NB4 (cell line): Measurements from ENCODE around the gene TNFAIP8.

ENCODE experiments used
- DNase-seq: peaks from one replicate; pipeline ENCODE4 v3.0.0; 2010; ENCODE audit warnings: low read depth
- H3K4me3 ChIP-seq: one replicate; pipeline ENCODE4 v1.5.1; 2011; ENCODE audit warnings: mild to moderate bottlenecking, low read depth, low read length, moderate library complexity
- MYC ChIP-seq: IDR thresholded peaks from 2 replicates; pipeline ENCODE4 v1.6.1; 2011; ENCODE audit warnings: low read depth, low read length
- POLR2A ChIP-seq: IDR thresholded peaks from 2 replicates; pipeline ENCODE4 v1.6.1; 2011; ENCODE audit warnings: mild to moderate bottlenecking; ENCODE audit not compliant: insufficient read length; ENCODE audit errors: extremely low read depth
- TF ChIP-seq, protein P1 (sequence below): IDR thresholded peaks from 2 replicates; pipeline ENCODE4 v1.6.1; 2011; ENCODE audit warnings: low read depth, low read length
- TF ChIP-seq, protein P2 (sequence below): IDR thresholded peaks from one replicate; pipeline ENCODE4 v1.5.1; 2012; ENCODE audit warnings: low read depth, low read length

Gene TNFAIP8

DNA sequence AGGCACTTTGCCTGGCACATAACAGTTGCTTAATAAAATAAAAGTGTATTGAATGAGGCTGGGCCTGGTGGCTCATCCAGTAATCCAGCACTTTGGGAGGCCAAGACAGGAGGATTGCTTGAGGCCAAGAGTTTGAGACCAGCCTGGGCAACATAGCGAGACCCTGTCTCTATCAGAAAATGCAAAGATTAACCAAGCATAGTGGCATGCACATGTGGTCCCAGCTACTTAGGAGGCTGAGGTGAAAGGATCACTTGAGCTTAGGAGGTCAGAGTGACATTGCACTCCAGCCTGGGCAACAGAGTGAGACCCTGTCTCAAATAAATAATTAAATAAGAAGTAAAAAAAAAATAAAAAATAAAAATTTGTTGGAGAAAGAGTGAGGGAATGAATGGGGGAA, 21.2 kb downstream of the TNFAIP8 start:
- no peak for DNase-seq
- no peak for TF ChIP-seq MYC
- TF ChIP-seq, protein P1, sequence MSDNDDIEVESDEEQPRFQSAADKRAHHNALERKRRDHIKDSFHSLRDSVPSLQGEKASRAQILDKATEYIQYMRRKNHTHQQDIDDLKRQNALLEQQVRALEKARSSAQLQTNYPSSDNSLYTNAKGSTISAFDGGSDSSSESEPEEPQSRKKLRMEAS = no peak
- TF ChIP-seq POLR2A = no peak
- TF ChIP-seq, protein P2, sequence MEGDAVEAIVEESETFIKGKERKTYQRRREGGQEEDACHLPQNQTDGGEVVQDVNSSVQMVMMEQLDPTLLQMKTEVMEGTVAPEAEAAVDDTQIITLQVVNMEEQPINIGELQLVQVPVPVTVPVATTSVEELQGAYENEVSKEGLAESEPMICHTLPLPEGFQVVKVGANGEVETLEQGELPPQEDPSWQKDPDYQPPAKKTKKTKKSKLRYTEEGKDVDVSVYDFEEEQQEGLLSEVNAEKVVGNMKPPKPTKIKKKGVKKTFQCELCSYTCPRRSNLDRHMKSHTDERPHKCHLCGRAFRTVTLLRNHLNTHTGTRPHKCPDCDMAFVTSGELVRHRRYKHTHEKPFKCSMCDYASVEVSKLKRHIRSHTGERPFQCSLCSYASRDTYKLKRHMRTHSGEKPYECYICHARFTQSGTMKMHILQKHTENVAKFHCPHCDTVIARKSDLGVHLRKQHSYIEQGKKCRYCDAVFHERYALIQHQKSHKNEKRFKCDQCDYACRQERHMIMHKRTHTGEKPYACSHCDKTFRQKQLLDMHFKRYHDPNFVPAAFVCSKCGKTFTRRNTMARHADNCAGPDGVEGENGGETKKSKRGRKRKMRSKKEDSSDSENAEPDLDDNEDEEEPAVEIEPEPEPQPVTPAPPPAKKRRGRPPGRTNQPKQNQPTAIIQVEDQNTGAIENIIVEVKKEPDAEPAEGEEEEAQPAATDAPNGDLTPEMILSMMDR = no peak
- H3K4me3 ChIP-seq = no peak overlapping the region

DNA sequence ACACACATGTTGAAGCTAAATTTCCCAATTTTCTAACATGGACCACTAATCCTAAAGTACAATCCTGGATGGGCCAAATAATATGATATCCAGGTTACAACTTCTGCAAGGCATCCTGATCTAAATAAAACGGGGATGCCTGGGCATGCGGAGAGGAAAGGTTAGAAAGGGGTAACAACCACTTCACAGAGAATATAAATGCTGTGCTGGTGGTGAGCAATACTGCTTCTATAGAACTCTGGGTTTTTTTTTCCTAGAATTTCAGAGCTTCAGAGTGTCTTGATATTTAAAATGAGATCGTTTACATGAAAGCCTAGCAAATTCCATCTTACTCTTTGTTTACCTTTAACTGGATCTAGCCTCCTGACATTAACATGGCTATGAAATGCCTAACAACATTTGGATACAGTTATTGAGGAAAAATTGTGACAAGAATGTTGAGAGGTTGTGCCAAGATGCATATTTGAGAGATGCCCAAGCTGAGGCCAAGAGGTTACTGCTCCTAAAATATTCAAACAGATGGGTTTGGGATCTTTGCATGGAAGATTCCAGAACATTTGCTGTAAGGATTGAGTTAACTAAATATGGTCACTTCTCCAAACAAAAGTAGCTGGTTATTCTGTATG, 22.4 kb downstream of the TNFAIP8 start:
- H3K4me3 ChIP-seq = no peak overlapping the region
- no peak for DNase-seq
- no peak for TF ChIP-seq MYC

DNA sequence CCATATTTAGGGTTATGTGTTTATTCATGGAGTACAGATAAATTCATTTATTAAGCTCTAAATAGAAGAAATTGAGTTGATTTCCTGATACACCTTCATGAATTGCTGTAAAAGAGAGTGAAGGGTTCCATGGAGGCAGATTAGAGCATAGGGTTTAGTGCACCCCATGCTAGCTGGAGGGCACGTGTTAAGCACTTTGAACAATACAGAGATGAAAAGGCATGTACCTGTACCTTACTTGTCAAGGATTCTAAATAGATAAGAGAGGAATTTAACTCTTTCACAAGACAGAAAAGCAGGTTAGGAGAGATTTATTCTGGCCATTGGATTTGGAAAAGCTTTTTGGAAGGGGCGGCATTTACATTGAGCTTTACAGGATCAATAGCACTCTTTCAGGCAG, 23.3 kb downstream of the TNFAIP8 start:
- no peak overlapping the region for H3K4me3 ChIP-seq
- TF ChIP-seq, protein P1 = no peak
- TF ChIP-seq, protein P2 = no peak
- no peak for TF ChIP-seq MYC
- no peak for TF ChIP-seq POLR2A
- no peak for DNase-seq

DNA sequence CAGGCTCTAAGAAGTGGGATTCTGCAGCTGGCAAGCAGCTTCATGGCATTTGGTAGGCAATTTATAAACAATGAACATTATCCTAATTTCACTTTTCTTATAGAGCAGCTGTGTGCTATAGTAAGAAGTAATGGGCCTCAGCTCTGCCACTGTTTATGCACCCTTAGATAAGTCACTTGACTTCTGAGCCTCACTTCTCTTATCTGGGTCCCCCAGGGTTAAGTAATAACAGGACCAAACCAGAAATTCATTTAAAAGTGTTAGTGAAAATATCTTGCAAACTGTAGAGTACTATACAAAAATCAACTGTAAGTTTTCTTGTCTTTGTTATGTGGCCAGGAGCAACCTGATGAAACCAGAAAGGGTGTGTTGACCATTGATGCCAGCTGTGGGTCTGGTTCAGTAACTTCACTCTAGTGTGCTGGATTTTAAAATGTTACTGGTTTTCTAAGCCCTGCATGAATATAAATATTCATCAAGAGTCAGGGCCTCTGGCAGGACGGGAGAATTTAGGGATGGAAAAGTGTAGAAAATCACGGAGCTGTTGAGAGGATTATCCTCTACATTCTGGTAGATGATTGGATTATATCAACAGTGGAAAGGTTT, 24.2 kb downstream of the TNFAIP8 start:
- TF ChIP-seq POLR2A = no peak
- TF ChIP-seq, protein P1 = no peak
- no peak for TF ChIP-seq MYC
- TF ChIP-seq, protein P2 = no peak
- H3K4me3 ChIP-seq = no peak overlapping the region
- no peak for DNase-seq

DNA sequence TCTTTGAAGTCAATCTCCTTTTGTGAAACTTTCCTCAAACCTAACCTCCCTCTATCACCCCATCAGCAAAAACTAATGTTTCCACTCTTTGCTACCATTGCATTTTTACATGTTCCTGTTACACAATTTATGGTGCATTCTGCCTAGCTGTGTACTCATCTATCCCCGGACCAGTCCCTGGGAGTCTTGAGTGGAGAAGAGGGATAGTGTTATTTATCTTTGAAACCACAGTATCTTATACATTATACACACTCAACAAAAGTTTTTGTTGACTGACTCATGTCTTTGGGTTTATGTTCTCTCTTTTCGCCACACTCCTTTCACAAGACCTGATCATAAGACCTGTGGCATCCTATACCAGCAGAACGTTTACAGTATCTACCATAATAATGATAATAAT, 26.4 kb downstream of the TNFAIP8 start:
- TF ChIP-seq, protein P2 = no peak
- TF ChIP-seq POLR2A = no peak
- TF ChIP-seq, protein P1 = no peak
- no peak for TF ChIP-seq MYC
- no peak for DNase-seq

DNA sequence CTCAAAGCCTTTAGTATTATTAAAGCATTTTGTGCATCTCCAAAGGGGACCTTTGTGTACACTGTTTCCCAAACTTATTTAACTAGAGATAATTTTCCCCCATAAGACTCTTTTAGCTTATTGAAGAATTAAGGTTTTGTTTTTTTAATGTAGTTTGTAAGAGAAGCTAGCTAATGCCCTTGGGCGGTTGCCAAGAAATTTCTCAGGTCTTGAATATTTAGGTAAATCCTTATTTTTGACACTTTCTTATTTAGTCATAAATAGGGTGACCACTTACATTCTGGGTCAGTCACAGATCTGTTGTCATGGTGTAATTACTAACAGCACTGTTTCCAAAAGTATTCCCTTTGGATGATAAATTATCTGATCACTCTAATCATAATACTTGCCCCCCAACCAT, 27.2 kb downstream of the TNFAIP8 start:
- no peak for DNase-seq
- TF ChIP-seq, protein P1 = no peak
- no peak overlapping the region for H3K4me3 ChIP-seq

More for the DNA sequence above, 26.4 kb downstream of the TNFAIP8 start:
- H3K4me3 ChIP-seq = no peak overlapping the region

DNA sequence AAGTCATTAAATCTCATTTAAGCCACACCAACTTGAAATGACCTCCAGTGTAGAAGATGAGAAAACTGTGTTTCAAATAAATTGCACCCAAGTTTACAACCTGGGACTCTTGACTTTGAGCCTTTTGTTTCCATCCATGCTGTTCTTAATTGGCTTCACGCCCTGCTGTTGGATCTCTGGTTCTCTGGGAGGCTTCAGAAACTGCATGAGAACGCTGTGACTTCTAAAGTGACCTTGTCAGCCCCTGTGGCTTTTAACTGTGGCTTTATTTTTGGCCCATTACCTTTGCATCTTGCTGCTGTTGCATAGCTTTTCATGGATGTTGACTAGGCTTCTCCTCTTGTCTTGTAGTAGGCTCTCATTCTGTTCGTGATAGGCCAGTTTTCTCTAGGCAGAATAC, 29.3 kb downstream of the TNFAIP8 start:
- no peak for DNase-seq
- H3K4me3 ChIP-seq = no peak overlapping the region
- TF ChIP-seq POLR2A (no peak), MYC (no peak)
- TF ChIP-seq, protein P1 = no peak
- TF ChIP-seq, protein P2 = no peak
